Stimulated activated CD8-positive, alpha-beta memory T cell treated with anti-CD3 and anti-CD28 coated beads, Interleukin-12 subunit alpha, Interleukin-12 subunit beta, amount 100 ng/mL, for 24 hours (primary cell): ENCODE measurements around the gene PPP1CA.

Source experiments
- DNase-seq: peaks from one replicate; pipeline ENCODE4 v3.0.0-alpha.2; 2020; ENCODE audit errors: extremely low read depth

The PPP1CA gene

GRCh38 chr11:67382276-67383136 is 19.2 kb downstream of the PPP1CA start:
- peak; percentile 45 for DNase-seq

GRCh38 chr11:67381244-67381972 is 20.2 kb downstream of the PPP1CA start:
- DNase-seq = no peak

- no peak for DNase-seq
Measured at GRCh38 chr11:67379061-67380058, 22.3 kb downstream of the PPP1CA start.

- DNase-seq = no peak
Measured at GRCh38 chr11:67378544-67378943, 23.1 kb downstream of the PPP1CA start.

GRCh38 chr11:67376873-67377808 is 24.5 kb downstream of the PPP1CA start:
- DNase-seq = no peak

- no peak for DNase-seq
Measured at GRCh38 chr11:67376063-67376820, 25.4 kb downstream of the PPP1CA start.

- DNase-seq = no peak
Measured at GRCh38 chr11:67375320-67376055, 26.2 kb downstream of the PPP1CA start.

- DNase-seq = no peak
Measured at GRCh38 chr11:67374571-67375281, 26.9 kb downstream of the PPP1CA start.

- no peak for DNase-seq
Measured at GRCh38 chr11:67373648-67374570, 27.7 kb downstream of the PPP1CA start.

- no peak for DNase-seq
Measured at GRCh38 chr11:67372993-67373647, 28.5 kb downstream of the PPP1CA start, which contains the start of gene CLCF1. CLCF1 (minus strand) TSS chr11:67373598; CDS start chr11:67373539, 59 bp downstream.

GRCh38 chr11:67372321-67372992 is 29.2 kb downstream of the PPP1CA start:
- DNase-seq = no peak

- no peak for DNase-seq
Measured at GRCh38 chr11:67371911-67372320, 29.7 kb downstream of the PPP1CA start.

- no peak for DNase-seq
Measured at GRCh38 chr11:67371189-67371910, 30.3 kb downstream of the PPP1CA start.

- no peak for DNase-seq
Measured at GRCh38 chr11:67370351-67371076, 31.1 kb downstream of the PPP1CA start.

- DNase-seq = no peak
Measured at GRCh38 chr11:67369801-67370284, 31.8 kb downstream of the PPP1CA start.
